Medulla oblongata (tissue), 1 donor: ENCODE results near the gene AUTS2.

Experiments used
- DNase-seq: peaks from one replicate; pipeline ENCODE4 v3.0.0-alpha.2; 2015; ENCODE audit errors: extremely low spot score

AUTS2 gene

DNA sequence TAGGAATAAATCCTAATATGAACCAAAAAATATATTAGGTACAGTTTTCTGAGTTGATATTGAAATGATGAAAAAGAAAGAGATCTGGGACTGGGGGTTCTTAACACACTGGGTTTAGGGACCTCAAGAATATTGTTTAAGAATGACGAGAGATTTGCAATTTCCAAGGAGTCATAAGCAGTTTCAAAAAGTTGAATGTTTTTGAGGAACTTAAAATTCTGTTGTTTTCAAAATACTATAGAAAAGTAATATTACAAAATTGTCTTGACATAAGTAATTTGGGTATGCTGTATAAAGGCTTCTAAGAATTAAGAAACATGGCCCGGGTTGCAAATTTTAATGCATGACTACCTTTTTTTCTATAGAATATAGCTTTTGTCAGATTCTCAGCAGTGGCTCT is 88.1 kb downstream of the AUTS2 start:
- DNase-seq, result no peak

DNA sequence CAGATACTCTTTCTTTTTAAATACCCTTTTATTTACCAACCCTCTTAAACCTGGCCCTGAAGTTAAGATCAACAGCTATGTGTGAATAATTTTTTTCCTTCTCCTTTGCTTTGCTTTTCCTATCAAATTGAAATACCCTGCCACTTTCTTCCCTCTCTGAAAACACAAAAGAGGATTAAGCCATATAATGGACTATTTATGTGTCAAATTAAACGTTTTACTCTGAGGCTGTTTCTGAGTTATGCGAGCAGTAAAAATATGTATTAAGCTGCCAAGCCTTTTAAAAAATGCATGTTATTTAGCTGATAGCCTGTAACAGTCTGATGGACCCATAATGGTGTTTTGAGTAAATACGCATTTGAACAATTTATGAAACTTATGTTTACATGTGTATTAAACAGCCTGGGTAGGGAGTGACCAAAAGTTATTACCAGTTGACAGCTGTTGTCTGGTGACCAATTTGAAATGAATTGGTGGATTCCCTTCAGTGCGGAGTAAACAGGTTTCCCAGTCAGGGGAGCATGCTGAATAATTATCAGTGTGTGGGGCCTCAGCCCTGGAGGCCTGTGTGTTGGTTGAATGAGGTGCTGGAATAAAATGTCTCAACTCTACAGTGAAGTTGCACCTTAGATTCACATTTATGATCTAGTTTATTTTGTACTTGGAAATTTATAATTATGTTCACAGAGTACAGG is 89.6 kb downstream of the AUTS2 start:
- no peak for DNase-seq

DNA sequence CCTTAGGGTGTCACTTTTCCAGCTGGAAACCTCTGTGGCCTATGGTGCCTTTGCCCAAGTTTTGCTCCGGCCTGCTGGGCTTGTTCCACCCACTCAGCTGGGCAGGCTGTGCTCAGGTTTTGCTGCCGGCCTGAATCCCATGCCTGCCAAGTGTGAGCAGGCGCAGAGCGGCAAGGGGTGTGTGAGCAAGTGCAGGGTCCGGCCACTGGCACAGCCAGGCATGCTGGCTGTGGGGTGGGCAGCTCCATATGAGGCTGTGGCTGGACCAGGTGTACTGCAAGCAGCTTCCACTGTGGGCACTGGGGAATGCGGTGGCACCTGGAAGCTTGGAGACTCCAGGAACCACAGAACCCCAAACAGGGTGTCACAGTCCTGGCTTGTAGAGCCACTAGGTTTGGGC is 92.1 kb downstream of the AUTS2 start:
- no peak for DNase-seq

DNA sequence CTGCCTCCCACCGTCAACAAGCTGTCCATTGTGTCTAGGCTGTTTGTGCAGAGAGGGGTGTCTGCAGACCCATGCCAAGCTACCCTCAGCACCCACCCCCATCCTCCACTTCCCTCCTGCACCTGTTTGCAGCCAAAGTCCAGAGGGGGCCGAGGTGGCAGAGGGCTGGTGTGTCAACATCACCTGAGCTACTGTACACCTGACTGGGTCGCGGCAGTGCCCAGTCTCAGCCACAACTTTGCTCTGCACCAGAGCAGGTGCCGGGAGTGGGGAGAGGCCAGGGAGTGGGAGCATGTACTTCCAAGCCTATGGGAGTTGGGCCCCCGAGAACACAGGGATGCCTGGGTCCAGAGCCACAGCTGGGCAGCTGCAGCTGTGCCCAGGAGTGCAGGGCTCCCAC is 93.1 kb downstream of the AUTS2 start:
- no peak for DNase-seq

DNA sequence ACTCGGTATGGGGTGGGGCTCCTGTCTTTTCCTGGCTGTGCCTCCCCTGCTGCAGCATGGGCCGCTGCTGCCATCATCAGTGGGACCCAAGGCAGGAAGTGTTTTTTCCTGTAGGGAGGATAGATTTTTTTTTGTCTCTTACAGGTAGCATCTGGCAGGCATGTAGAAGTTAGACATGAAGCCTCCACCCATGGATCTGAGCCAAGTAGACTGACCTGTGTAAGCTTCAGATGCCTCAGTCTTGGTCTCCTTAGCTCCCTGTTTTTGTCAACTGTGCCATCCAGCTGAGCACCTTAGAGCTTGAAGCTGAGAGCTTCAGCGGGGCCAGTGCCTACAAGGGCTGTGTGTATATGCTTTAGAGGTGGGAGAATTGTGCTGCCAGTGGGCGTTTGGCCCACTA is 93.5 kb downstream of the AUTS2 start:
- no peak for DNase-seq

DNA sequence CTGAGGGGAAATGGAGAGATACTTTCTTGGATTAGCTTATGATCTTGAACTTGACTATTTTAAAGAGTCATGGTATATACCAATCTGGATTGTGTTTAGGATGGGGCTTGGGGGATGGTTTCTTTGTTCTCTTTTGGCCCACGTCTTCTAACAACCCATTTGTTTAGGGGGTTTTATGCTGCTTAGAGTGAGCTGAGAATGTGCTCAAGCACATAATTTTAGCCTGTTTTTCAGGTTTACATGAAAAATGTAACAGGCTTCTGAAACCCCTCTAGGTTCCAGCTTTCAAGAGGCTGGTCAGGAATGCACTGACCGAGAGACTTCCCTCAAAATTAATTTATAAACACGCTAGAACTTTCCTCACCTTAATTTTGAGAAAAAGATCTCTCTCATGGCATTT is 94.3 kb downstream of the AUTS2 start:
- DNase-seq, result no peak

DNA sequence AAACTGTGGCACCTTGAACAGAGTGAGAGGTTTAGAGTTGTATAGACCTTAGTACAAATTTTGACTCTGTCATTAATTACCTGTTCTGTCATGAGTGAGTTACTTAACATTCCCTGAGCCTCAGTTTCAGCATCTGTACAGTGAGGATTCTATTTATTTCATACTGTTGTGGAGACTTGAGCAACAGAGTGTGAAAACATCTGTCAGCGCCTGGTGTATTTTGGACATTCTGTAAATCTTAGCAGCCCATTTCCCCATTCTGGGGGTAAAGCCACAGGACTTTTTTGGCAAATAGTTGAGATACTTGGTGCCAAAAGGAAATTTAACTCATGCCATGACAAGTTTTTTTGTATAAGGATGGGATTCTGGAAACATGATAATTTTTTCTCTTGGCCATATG is 94.8 kb downstream of the AUTS2 start:
- DNase-seq, result no peak

DNA sequence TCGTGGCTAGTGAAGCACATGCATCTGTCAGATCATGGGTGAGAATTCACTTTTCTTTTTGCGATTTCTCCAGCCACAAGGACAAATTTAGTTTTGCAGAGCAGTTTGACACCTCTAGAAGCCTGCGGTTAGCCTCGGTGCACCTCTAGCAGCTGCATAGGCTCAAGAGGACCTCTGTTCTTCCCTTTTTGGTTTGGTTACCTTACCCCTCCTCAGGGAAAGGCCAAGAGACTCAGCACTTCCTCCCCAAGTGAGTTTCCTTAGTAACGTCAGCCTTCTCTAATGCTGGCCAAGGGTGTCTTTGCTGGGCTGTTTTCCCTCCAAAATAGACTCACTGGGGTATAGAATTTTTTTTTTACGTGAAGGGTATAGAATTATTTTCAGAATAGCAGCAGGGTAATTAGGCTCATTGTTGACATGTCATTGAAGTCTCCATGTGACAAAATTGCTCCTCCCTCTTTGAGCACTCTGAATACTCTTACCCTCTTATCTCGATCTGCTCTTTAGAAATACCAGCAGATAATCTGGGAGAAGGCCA is 97.8 kb downstream of the AUTS2 start:
- DNase-seq, result no peak

DNA sequence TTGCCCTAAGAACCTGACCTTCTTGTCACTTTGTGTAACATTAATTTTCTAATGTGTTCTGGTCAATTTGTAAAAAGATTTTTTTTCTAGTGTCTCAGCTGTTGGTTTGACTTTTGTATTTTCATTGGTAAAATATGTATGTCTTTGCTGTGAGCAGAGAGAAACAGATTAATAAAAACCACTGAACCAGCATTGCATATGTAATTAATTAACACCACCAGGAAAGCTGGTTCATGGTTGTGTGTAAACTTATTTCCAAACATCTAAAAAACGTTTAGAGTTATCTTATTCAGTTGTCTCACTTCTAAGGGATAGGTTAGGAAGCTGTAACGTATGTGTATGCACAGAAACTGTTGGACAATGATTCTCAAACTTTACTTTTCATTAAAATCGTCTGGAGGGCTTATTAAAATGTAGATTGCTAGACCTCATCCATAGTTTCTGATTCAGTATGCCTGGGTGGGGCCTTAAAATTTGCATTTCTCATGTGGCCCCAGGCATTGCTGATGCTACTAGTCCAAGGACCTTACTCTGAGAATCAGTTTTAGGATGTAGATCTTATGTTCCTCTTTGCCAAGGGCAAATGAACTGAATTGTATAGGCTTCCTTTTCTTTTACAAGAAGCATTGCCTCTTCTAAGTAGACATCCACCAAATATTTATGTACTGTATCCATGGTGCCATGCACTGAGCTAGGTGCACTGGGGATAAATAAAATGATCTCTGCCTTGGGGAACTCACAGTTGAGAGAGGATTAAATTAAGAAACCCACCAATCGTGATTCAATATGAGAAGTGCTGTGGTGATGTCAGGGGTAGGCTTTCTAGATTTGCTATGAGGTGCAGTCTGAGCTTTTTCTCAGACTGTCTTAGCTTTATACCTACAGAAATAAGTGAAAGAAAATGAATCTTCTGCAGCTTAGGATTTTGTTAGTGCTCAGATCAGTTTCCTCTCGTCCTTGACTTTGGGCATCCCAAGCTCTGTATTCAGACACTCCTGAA is 98.7 kb downstream of the AUTS2 start:
- DNase-seq, result no peak

DNA sequence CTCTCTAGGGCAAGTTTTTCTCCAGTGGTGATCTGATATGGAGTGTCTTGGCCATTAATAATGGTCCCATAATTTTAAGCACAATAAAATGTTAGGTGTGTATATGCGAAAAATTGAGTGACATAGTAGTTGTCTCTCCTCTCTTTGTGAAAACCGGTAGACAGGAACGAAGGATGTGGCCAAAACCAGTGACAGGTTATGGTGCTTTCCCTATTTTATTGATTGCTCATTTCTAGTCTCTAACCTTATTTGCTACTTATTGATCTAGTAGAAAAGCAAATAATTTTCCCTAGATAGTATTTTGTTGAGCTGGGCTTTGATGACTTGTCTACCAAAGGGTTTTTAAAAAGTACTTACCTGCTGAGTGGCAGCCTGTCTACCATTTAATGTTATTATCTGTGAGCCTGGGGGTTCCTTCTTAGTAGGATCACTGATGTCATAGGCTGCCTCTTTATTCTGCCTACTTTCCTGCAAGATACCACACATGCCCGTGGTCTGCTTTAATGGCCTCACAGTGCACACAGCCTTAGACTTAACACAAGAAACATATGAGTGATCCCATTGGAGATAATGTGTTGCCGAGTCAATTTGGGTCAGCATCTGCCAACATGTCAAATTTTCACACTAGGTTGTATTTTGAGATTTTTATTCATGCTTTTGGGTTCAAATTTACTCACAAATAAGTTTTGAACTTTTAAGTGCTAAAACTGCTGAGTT is 100.0 kb downstream of the AUTS2 start:
- no peak for DNase-seq

DNA sequence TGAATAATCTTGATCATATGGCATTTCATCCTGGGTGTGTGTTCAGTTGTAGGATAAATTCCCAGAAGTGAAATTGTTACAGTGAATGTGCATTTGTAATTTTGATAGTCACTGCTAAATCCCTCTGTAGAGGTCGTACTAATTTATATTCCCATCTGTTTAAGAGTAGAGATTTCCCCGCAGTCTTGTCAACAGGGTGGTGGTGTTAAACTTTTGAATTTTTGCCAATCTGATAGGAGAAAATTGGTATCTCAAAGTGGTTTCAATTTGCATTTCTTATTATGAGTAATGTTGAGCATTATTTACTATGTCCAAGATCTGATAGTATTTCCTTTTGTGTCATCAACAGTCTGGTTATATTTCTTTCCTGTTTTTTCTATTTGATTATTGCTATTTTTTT is 101.7 kb downstream of the AUTS2 start:
- DNase-seq, result no peak

DNA sequence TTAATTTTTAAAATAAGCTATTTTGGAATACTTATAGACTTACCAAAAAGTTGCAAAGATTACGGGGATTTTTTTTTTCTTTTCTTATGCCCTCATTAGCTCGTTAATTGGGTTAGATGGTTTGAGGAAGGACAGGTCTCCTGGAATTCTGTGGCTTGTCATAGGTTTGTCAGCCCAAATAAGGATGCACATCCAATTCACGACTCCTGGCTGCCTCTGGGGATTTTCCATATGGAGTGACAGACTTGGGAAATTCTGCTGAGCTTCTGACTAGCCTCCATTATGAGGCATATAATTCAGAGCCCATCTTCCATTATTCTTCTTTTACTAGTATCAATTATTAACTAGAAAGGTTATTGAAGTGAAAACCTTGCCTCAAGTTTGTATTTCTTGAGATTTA is 102.1 kb downstream of the AUTS2 start:
- no peak for DNase-seq

DNA sequence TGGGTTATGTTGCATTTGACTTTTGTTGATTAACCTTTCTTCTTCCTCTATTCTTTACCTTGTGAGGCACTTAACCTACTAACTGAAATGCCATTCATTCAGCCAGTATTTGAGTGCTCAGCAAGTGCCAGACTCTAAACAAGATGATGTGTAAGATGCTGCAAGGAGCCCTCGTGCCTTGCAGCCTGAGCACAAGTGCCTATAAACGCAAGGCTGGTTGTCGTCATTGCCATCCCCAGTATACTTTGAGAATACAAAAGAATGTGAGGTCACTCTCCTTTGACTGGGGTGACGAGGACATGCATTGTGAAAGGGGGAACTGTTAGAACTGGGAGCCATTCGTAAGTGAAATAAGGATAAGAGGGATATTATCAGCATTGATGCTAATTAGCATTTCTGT is 103.0 kb downstream of the AUTS2 start:
- no peak for DNase-seq

DNA sequence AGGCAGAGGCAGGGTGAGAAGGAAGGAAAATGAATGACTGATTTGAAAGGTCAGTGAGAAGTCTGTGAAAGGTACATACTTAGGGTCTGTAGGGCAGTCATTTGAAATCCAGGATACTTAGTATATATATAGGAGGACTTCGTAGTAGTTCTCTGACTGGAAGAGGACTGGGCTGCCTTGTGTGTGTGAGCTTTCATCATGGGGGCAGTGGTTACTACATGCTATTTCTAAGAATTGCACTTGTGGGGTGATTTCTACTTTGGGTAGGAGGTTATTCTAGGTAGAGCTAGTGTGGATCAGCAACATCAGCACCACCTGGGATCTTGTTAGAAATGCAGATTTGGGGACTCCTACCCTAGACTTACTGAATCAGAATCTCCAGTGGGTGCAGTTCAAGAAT is 104.1 kb downstream of the AUTS2 start:
- DNase-seq, result no peak

DNA sequence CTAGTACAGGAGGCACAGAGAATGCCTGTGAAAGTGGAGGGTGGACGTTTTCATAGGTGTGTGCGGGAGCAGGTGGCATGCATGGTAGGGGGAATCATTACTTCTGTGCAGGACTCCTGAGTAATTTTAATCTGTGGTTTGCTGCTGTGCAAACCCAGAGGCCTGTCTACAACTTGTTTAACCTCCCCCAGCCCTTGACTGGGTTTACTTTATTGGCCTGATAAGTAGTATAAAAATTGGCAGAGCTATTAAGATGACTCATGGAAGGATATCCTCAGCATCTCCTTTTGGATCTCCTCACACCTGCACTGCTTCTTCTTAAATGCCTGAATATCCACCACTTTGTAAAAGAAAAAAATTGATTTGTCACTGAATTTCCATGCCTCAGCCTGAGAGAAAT is 104.8 kb downstream of the AUTS2 start:
- DNase-seq, result no peak

DNA sequence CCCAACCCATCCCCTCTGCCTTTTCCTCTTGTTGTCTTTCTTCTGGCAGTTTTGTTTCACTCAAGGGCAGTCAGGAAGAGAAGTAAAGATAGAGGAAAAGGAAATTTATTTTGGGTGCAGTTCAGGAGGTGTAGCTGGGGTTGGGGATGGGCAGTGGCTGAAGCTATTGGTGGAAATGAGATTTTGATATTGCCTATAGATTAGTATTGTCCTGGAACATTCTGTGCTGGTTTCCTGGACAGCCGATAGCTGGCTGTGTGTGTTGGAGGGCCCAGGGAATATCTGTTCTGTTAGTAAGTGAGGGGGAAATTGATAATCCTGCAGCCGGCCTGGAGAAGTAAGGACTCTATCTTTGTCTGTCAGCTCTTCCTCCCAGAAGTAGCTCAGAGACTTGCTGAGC is 107.8 kb downstream of the AUTS2 start:
- DNase-seq, result no peak

DNA sequence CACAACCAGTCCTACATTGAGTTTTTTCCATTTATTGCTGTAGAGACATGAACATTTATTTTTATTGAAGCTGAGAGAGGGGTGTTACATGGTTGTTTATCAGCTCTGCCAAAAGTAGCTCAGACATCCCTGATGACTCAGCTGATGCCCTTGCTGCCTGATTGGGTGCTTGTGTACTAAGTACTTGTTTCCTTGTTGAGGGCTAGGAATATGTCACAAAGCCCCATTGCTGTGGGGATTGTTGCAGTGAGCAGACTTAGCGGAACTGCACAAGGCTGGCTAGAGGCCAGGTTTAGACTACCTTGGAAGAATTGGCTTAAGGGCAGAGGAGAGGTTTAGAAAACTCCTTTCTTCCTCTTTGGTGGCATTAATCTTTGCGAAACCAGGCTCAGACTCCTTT is 110.6 kb downstream of the AUTS2 start:
- peak; percentile 15 for DNase-seq

DNA sequence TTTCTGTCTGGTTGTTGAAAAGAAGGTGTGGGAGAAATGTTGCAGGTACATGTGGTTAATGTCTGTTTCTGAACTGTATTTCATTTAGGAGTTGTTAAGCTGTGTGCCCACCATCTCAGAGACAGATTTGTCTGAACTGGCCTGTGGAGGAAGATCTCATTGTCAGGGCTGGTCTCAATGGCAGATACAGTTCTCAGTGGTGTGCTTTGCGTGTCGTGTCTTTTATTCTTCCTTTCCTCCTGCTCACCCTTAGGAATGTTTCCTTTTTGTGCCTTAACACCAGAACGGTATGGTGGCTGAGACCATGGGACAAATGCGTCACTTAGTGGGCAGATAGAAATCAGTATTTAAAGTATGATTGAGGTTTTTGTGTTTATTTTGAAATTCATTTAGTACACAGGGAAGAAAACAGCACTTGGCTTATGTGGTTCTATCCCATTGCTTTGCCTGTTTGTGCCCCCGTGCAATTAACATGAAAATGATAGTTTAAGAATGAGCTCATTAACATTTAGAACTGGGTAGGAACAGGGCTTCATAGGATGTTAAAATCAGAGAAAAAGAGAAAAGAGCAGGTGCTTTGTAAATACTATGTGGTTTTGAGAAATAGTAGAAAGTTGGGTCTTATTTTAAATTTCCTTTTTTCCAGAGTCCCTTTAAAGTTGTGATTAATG is 112.6 kb downstream of the AUTS2 start:
- DNase-seq, result no peak

DNA sequence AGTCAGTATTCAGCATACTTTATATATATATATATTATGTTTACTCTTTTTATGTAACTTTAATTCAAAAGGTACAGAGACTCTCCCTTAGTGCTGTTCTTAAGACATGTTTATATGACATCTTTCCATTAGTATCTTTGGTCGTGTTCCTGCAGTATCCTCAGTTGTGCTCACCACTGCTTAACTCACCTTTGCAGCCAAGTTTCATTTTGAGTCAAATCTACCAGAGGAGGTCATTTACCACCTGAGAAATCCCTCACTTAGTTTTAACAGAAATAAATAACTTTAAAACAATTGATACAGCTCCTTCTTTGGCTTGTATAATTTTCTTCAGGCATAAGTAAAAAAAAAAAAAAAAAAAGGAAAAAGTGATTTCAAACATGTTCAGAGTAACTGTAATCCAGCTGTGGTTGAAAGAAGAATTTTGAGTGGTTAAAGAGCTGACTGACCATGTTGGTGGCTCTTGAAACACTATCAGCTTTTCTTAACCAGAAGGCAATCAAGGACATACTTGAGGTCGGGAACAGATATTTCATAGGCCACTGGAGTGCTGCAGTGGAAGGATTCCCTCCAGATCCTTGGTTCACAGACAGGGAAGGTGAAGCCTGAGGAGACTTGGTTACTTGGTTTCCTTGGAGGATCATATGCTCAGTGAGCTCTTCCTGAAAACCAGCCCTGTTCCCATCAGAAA is 116.8 kb downstream of the AUTS2 start:
- DNase-seq, result no peak

DNA sequence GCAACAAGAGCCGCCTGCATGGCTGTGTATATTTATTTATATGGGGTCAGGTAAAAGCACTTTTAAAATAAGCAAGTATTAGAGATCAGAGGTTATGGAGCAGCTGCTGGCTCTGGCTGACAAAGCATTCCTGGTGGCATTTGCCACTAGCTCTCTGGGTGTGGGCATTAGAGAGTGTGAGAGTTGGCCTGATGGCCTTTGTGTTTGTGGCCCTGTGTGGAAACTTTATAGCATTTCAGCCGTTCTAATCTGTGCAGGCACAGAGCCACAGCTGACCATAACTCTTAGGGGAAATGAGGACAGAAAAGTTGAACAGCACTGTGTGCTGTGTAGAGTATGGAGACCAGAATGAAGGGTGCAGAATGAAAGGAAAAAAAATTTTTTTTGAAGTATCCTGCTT is 118.9 kb downstream of the AUTS2 start:
- DNase-seq, result no peak

DNA sequence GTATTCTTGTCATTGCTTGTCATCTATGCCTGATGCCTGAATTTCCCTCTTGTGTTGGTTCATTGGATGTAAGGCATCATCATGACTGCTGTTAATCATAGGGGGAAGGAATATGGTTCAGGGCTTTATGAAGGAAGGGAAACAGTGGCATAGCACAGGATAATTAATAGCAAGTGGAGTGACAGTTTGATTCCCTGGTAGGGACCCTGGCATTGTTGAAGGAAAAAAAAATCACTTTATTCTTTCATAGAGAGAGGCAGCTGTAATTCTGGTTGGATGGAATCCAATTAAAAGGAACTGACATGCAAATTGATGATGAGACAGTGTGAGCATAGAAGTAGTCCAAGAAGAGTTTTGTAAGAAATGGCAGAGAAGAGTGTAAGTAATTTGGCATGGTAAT is 121.4 kb downstream of the AUTS2 start:
- DNase-seq, result no peak
